ENCODE data around the gene CLEC18A. TPM values are rescaled to one million over a fixed set of nuclear protein-coding genes. Genes with fewer than 3 reads are reported as not detected.
"Not testable (repeated sequence)": the region's sequence is repeated elsewhere in the genome, so short reads cannot be mapped to it uniquely, and the experiment has no call there.

Gene CLEC18A
- total and polyA plus RNA-seq, 2 donors (not counting 1 experiment from before 2014, with no cell fraction given): 0.52 to 2.2 TPM

- H3K4me1 Mint-ChIP-seq: not testable (repeated sequence)
Observed at GRCh38 chr16:70008604-70009003, 57.5 kb downstream of the CLEC18A start.

GRCh38 chr16:70010615-70011014 lies 59.5 kb downstream of the CLEC18A start:
- H3K4me1 ChIP-seq (ENCODE audit: control insufficient read depth in 2 of 2, insufficient read depth in 2 of 2, low read length in 2 of 2); DNase-seq; ATAC-seq (ENCODE audit: low read depth); H3K4me3 Mint-ChIP-seq; H3K27me3 ChIP-seq (replicated peaks in 1 of 4; ENCODE audit: control extremely low read depth in 1 of 4, control insufficient read depth in 3 of 4, insufficient read depth in 4 of 4, low read length in 3 of 4); H3K27me3 Mint-ChIP-seq; intact Hi-C loops (cut with micrococcal nuclease); H3K36me3 ChIP-seq (replicated peaks in 1 of 2; ENCODE audit: control extremely low read depth in 1 of 2, control insufficient read depth in 1 of 2, extremely low read depth in 1 of 2, insufficient read depth in 2 of 2, low read length in 1 of 2); CTCF ChIA-PET; H3K4me2 ChIP-seq (replicated peaks; ENCODE audit: low read depth, low read length, poor library complexity, severe bottlenecking); H3K79me2 ChIP-seq (ENCODE audit: control insufficient read depth, insufficient read depth, low read length); H3K4me3 ChIP-seq (ENCODE audit: control extremely low read depth in 1 of 5, extremely low read depth in 1 of 5, insufficient read depth in 1 of 5, low read depth in 2 of 5, low read length in 4 of 5); H2AFZ ChIP-seq (ENCODE audit: insufficient read depth, low read depth, low read length, poor library complexity, severe bottlenecking); H3K27ac ChIP-seq (ENCODE audit: low read length in 2 of 2); H3K9me3 Mint-ChIP-seq (ENCODE audit: insufficient read depth); H3K4me1 Mint-ChIP-seq; H3K27ac Mint-ChIP-seq; H3K9ac ChIP-seq (ENCODE audit: low read length); H4K20me1 ChIP-seq (ENCODE audit: control insufficient read depth, insufficient read depth, low read length, poor library complexity, severe bottlenecking); H3K9me3 ChIP-seq (ENCODE audit: control extremely low read depth in 1 of 3, control insufficient read depth in 2 of 3, insufficient read depth in 1 of 3, low read length in 2 of 3): not testable (repeated sequence)
- 95% methylated on average over 6 of the region's 8 CpGs for WGBS (ENCODE audit: insufficient coverage)
- POLR2A ChIA-PET: interaction anchor here (0.7 kb wide), 1 partner anchor 309 kb away, joined by 5 read pairs; no protein-coding TSS in a partner anchor

More at GRCh38 chr16:70008604-70009003, 57.5 kb downstream of the CLEC18A start:
- H3K79me2 ChIP-seq (ENCODE audit: control insufficient read depth, insufficient read depth, low read length); CTCF ChIA-PET; DNase-seq; H3K4me2 ChIP-seq (replicated peaks; ENCODE audit: low read depth, low read length, poor library complexity, severe bottlenecking); H3K27ac Mint-ChIP-seq; POLR2A ChIA-PET; H3K27me3 ChIP-seq (replicated peaks in 1 of 4; ENCODE audit: control extremely low read depth in 1 of 4, control insufficient read depth in 3 of 4, insufficient read depth in 4 of 4, low read length in 3 of 4); H3K9ac ChIP-seq (ENCODE audit: low read length); H3K9me3 Mint-ChIP-seq (ENCODE audit: insufficient read depth); H3K4me1 ChIP-seq (ENCODE audit: control insufficient read depth in 2 of 2, insufficient read depth in 2 of 2, low read length in 2 of 2); H3K9me3 ChIP-seq (ENCODE audit: control extremely low read depth in 1 of 3, control insufficient read depth in 2 of 3, insufficient read depth in 1 of 3, low read length in 2 of 3); ATAC-seq (ENCODE audit: low read depth); intact Hi-C loops (cut with micrococcal nuclease); H4K20me1 ChIP-seq (ENCODE audit: control insufficient read depth, insufficient read depth, low read length, poor library complexity, severe bottlenecking); H3K27ac ChIP-seq (ENCODE audit: low read length in 2 of 2); H3K4me3 ChIP-seq (ENCODE audit: control extremely low read depth in 1 of 5, extremely low read depth in 1 of 5, insufficient read depth in 1 of 5, low read depth in 2 of 5, low read length in 4 of 5); H2AFZ ChIP-seq (ENCODE audit: insufficient read depth, low read depth, low read length, poor library complexity, severe bottlenecking); H3K27me3 Mint-ChIP-seq; H3K36me3 ChIP-seq (replicated peaks in 1 of 2; ENCODE audit: control extremely low read depth in 1 of 2, control insufficient read depth in 1 of 2, extremely low read depth in 1 of 2, insufficient read depth in 2 of 2, low read length in 1 of 2); H3K4me3 Mint-ChIP-seq: not testable (repeated sequence)
- no CpG with 5 or more reads among the region's 3 CpGs for WGBS (ENCODE audit: insufficient coverage)

- H3K9me3 Mint-ChIP-seq (ENCODE audit: insufficient read depth); H4K20me1 ChIP-seq (ENCODE audit: control insufficient read depth, insufficient read depth, low read length, poor library complexity, severe bottlenecking); H3K9ac ChIP-seq (ENCODE audit: low read length); H3K4me1 Mint-ChIP-seq; H2AFZ ChIP-seq (ENCODE audit: insufficient read depth, low read depth, low read length, poor library complexity, severe bottlenecking); intact Hi-C loops (cut with micrococcal nuclease); H3K79me2 ChIP-seq (ENCODE audit: control insufficient read depth, insufficient read depth, low read length); H3K27ac Mint-ChIP-seq; H3K27ac ChIP-seq (ENCODE audit: low read length in 2 of 2); H3K9me3 ChIP-seq (ENCODE audit: control extremely low read depth in 1 of 3, control insufficient read depth in 2 of 3, insufficient read depth in 1 of 3, low read length in 2 of 3); H3K4me1 ChIP-seq (ENCODE audit: control insufficient read depth in 2 of 2, insufficient read depth in 2 of 2, low read length in 2 of 2); CTCF ChIA-PET; H3K27me3 ChIP-seq (replicated peaks in 1 of 4; ENCODE audit: control extremely low read depth in 1 of 4, control insufficient read depth in 3 of 4, insufficient read depth in 4 of 4, low read length in 3 of 4); H3K27me3 Mint-ChIP-seq; DNase-seq; H3K4me2 ChIP-seq (replicated peaks; ENCODE audit: low read depth, low read length, poor library complexity, severe bottlenecking); H3K4me3 Mint-ChIP-seq; H3K36me3 ChIP-seq (replicated peaks in 1 of 2; ENCODE audit: control extremely low read depth in 1 of 2, control insufficient read depth in 1 of 2, extremely low read depth in 1 of 2, insufficient read depth in 2 of 2, low read length in 1 of 2); POLR2A ChIA-PET; ATAC-seq (ENCODE audit: low read depth); H3K4me3 ChIP-seq (ENCODE audit: control extremely low read depth in 1 of 5, extremely low read depth in 1 of 5, insufficient read depth in 1 of 5, low read depth in 2 of 5, low read length in 4 of 5): not testable (repeated sequence)
- WGBS (ENCODE audit: insufficient coverage): 100% methylated on average over 6 of the region's 11 CpGs
Observed at GRCh38 chr16:70011120-70011519, 60.0 kb downstream of the CLEC18A start.

- H3K27me3 Mint-ChIP-seq; H3K4me1 Mint-ChIP-seq; H3K27ac ChIP-seq (ENCODE audit: low read length in 2 of 2); H3K4me2 ChIP-seq (replicated peaks; ENCODE audit: low read depth, low read length, poor library complexity, severe bottlenecking); DNase-seq; H3K27me3 ChIP-seq (replicated peaks in 1 of 4; ENCODE audit: control extremely low read depth in 1 of 4, control insufficient read depth in 3 of 4, insufficient read depth in 4 of 4, low read length in 3 of 4); H3K4me1 ChIP-seq (ENCODE audit: control insufficient read depth in 2 of 2, insufficient read depth in 2 of 2, low read length in 2 of 2); CTCF ChIA-PET; H3K27ac Mint-ChIP-seq; H4K20me1 ChIP-seq (ENCODE audit: control insufficient read depth, insufficient read depth, low read length, poor library complexity, severe bottlenecking); H3K4me3 Mint-ChIP-seq; H3K4me3 ChIP-seq (ENCODE audit: control extremely low read depth in 1 of 5, extremely low read depth in 1 of 5, insufficient read depth in 1 of 5, low read depth in 2 of 5, low read length in 4 of 5); H3K9ac ChIP-seq (ENCODE audit: low read length); ATAC-seq (ENCODE audit: low read depth); H3K79me2 ChIP-seq (ENCODE audit: control insufficient read depth, insufficient read depth, low read length); intact Hi-C loops (cut with micrococcal nuclease); H3K36me3 ChIP-seq (replicated peaks in 1 of 2; ENCODE audit: control extremely low read depth in 1 of 2, control insufficient read depth in 1 of 2, extremely low read depth in 1 of 2, insufficient read depth in 2 of 2, low read length in 1 of 2); H3K9me3 Mint-ChIP-seq (ENCODE audit: insufficient read depth); POLR2A ChIA-PET; H3K9me3 ChIP-seq (ENCODE audit: control extremely low read depth in 1 of 3, control insufficient read depth in 2 of 3, insufficient read depth in 1 of 3, low read length in 2 of 3); H2AFZ ChIP-seq (ENCODE audit: insufficient read depth, low read depth, low read length, poor library complexity, severe bottlenecking): not testable (repeated sequence)
- 96% methylated on average over 8 of the region's 11 CpGs for WGBS (ENCODE audit: insufficient coverage)
Observed at GRCh38 chr16:70012354-70012753, 61.2 kb downstream of the CLEC18A start.

Measured in B cell (primary cell).